Measurements from ENCODE around the gene RIPPLY3.

- TF ChIP-seq CTCF (conservative IDR thresholded peaks at IDR 0.05; ENCODE audit: low read length) (no peak), EZH2phosphoT487 (IDR thresholded peaks at IDR 0.05; ENCODE audit: borderline replicate concordance, low read depth, low read length) (no peak)
Measured at GRCh38 chr21:36966821-36967768, 39.4 kb upstream of the RIPPLY3 start.
